HCT116 (cell line): ENCODE results near the gene ADGRD1. TPM values are rescaled to one million over a fixed set of nuclear protein-coding genes. Genes with fewer than 3 reads are reported as not detected.

Experiments
- ATAC-seq: fragments of 200-7000 bp; cut with Tn5 transposase; 2 replicates; pipeline ENCODE4 v1.9.1; 2020; ENCODE audit warnings: mild to moderate bottlenecking, moderate library complexity
- BruUV-seq: library from RNA; stranded (reverse); fragments of 400-500 nt; replicated peaks from 2 replicates; lab custom pipeline; 2021; lab: Mats Ljungman, UMichigan
- CTCF ChIA-PET: fragments of 300-600 bp; sonication (Branson Sonifier 250); formaldehyde crosslinking; loops from one replicate; lab custom pipeline; 2021; ENCODE audit warnings: antibody characterized with exemption; lab: Charles Lee
- POLR2A ChIA-PET: fragments of 300-600, 350-600 bp; sonication (Branson Sonifier 250); formaldehyde crosslinking; loops from one replicate; lab custom pipeline; 2021; ENCODE audit warnings: antibody characterized with exemption; lab: Charles Lee
- RAD21 ChIA-PET, 2 experiments: fragments of 300-600 bp; sonication (Branson Sonifier 250); formaldehyde crosslinking; loops; one replicate each; lab custom pipeline; 2023; ENCODE audit warnings: low total read pairs in 2 of 2; ENCODE audit not compliant: uncharacterized antibody in 2 of 2, unreplicated experiment in 2 of 2, low non-redundant PET in 1 of 2; lab: Charles Lee
- DNase-seq: peaks from one replicate; pipeline ENCODE4 v3.0.0-alpha.2; 2010; ENCODE audit warnings: low read depth, low spot score
- H2AFZ ChIP-seq: fragments of 200-600 bp; shearing (Covaris generic), sonication (generic); 2 replicates; pipeline ENCODE4 v1.6.1; 2017; ENCODE audit warnings: low read depth, mixed run types, mixed read lengths, antibody characterized with exemption, low read length; ENCODE audit not compliant: poor library complexity, severe bottlenecking
- H3K27ac ChIP-seq: 2 replicates; pipeline ENCODE4 v1.5.1; 2012; ENCODE audit warnings: low read depth, low read length
- H3K27me3 ChIP-seq: fragments of 200-600 bp; sonication (generic); 2 replicates; pipeline ENCODE4 v1.6.1; 2016; ENCODE audit warnings: mixed run types, low read length, mixed read lengths; ENCODE audit not compliant: insufficient read depth
- H3K36me3 ChIP-seq, 2 experiments: fragments of 200-500 bp in 1 of 2; fragments of 200-600 bp in 1 of 2; sonication (Bioruptor generic) in 1 of 2; sonication (generic) in 1 of 2; 2 replicates each; pipeline versions ENCODE4 v1.5.1 to v1.6.1; 2014 to 2016; ENCODE audit warnings: low read length in 2 of 2, inconsistent platforms in 1 of 2, mixed read lengths in 1 of 2, mixed run types in 1 of 2; ENCODE audit not compliant: insufficient read depth in 2 of 2, control insufficient read depth in 1 of 2
- H3K4me1 ChIP-seq, 2 experiments: fragments of 200-600 bp in 1 of 2; sonication (generic) in 1 of 2; 2 replicates each; pipeline versions ENCODE4 v1.5.1 to v1.6.1; 2012 to 2017; ENCODE audit warnings: low read length in 2 of 2, inconsistent platforms in 1 of 2, mild to moderate bottlenecking in 1 of 2, mixed read lengths in 1 of 2, mixed run types in 1 of 2, moderate library complexity in 1 of 2; ENCODE audit not compliant: insufficient read depth in 2 of 2, control insufficient read depth in 1 of 2
- H3K4me2 ChIP-seq: fragments of 200-600 bp; sonication (generic); 2 replicates; pipeline ENCODE4 v1.6.1; 2017; ENCODE audit warnings: mixed run types, low read length, mixed read lengths
- H3K4me3 ChIP-seq, 2 experiments: fragments of 200-600 bp in 1 of 2; sonication (generic) in 1 of 2; replicated peaks in 1 of 2; 2 replicates each; pipeline ENCODE4 v1.5.1; 2011 to 2016; ENCODE audit warnings: low read length in 2 of 2, control low read depth in 1 of 2, low read depth in 1 of 2, mild to moderate bottlenecking in 1 of 2, mixed read lengths in 1 of 2, mixed run types in 1 of 2
- H3K79me2 ChIP-seq: fragments of 200-600 bp; sonication (generic); 2 replicates; pipeline ENCODE4 v1.6.1; 2017; ENCODE audit warnings: mild to moderate bottlenecking, mixed run types, low read length, moderate library complexity, mixed read lengths; ENCODE audit not compliant: insufficient read depth
- H3K9ac ChIP-seq: fragments of 200-600 bp; sonication (generic); 2 replicates; pipeline ENCODE4 v1.6.1; 2016; ENCODE audit warnings: low read length, mixed read lengths
- H3K9me2 ChIP-seq: fragments of 200-600 bp; sonication (generic), shearing (Covaris generic); 2 replicates; pipeline ENCODE4 v1.6.1; 2017; ENCODE audit warnings: mixed run types, mild to moderate bottlenecking, moderate library complexity; ENCODE audit not compliant: insufficient read depth
- H3K9me3 ChIP-seq, 2 experiments: fragments of 200-500 bp in 1 of 2; fragments of 200-600 bp in 1 of 2; sonication (Bioruptor generic) in 1 of 2; sonication (generic) in 1 of 2; 2 replicates each; pipeline ENCODE4 v1.6.1; 2014 to 2017; ENCODE audit warnings: low read length in 2 of 2, mixed read lengths in 2 of 2, inconsistent platforms in 1 of 2, low read depth in 1 of 2, mild to moderate bottlenecking in 1 of 2, mixed run types in 1 of 2, moderate library complexity in 1 of 2; ENCODE audit not compliant: control insufficient read depth in 1 of 2, insufficient read depth in 1 of 2
- H4K20me1 ChIP-seq: fragments of 200-600 bp; sonication (generic), shearing (Covaris generic); 2 replicates; pipeline ENCODE4 v1.6.1; 2017; ENCODE audit warnings: mixed run types, mild to moderate bottlenecking, moderate library complexity; ENCODE audit not compliant: insufficient read depth
- ATF3 ChIP-seq: IDR thresholded peaks from 2 replicates; pipeline ENCODE4 v1.6.1; 2012
- CBX3 ChIP-seq: IDR thresholded peaks from 2 replicates; pipeline ENCODE4 v1.6.1; 2012; ENCODE audit warnings: low read depth
- CEBPB ChIP-seq: IDR thresholded peaks from 2 replicates; pipeline ENCODE4 v1.6.1; 2012; ENCODE audit warnings: low read depth
- CTCF ChIP-seq, 3 experiments: fragments of 200-600 bp in 1 of 3; sonication (generic) in 1 of 3; IDR thresholded peaks in 2 of 3; conservative IDR thresholded peaks in 1 of 3; 2 replicates each; pipeline ENCODE4 v1.5.1; 2012 to 2017; ENCODE audit warnings: low read depth in 2 of 3, low read length in 2 of 3, antibody characterized with exemption in 1 of 3, borderline replicate concordance in 1 of 3, control low read depth in 1 of 3, mild to moderate bottlenecking in 1 of 3, mixed read lengths in 1 of 3, mixed run types in 1 of 3, moderate library complexity in 1 of 3; ENCODE audit not compliant: insufficient read depth in 1 of 3
- EZH2phosphoT487 ChIP-seq: fragments of 200-600 bp; IDR thresholded peaks from 2 replicates; pipeline ENCODE4 v1.6.1; 2018; ENCODE audit warnings: antibody characterized with exemption, borderline replicate concordance
- FOSL1 ChIP-seq: IDR thresholded peaks from 2 replicates; pipeline ENCODE4 v1.6.1; 2012; ENCODE audit warnings: low read depth
- MAX ChIP-seq: IDR thresholded peaks from 2 replicates; pipeline ENCODE4 v1.6.1; 2012
- POLR2AphosphoS5 ChIP-seq: IDR thresholded peaks from 2 replicates; pipeline ENCODE4 v1.6.1; 2011; ENCODE audit warnings: mild to moderate bottlenecking, low read depth, low read length, moderate library complexity
- RAD21 ChIP-seq: IDR thresholded peaks from 2 replicates; pipeline ENCODE4 v1.6.1; 2012; ENCODE audit warnings: low read depth, mild to moderate bottlenecking
- REST ChIP-seq: IDR thresholded peaks from 2 replicates; pipeline ENCODE4 v1.6.1; 2012; ENCODE audit warnings: low read depth
- SIN3A ChIP-seq: IDR thresholded peaks from 2 replicates; pipeline ENCODE4 v1.6.1; 2012; ENCODE audit warnings: low read depth
- SP1 ChIP-seq: IDR thresholded peaks from 2 replicates; pipeline ENCODE4 v1.6.1; 2012; ENCODE audit warnings: low read depth
- SRF ChIP-seq: IDR thresholded peaks from 2 replicates; pipeline ENCODE4 v1.6.1; 2012; ENCODE audit warnings: low read depth
- TCF7L2 ChIP-seq: IDR thresholded peaks from 2 replicates; pipeline ENCODE4 v1.7.0; 2011; ENCODE audit warnings: borderline replicate concordance, inconsistent platforms; ENCODE audit not compliant: insufficient read depth, insufficient read length; ENCODE audit errors: extremely low read depth
- YY1 ChIP-seq: IDR thresholded peaks from 2 replicates; pipeline ENCODE4 v1.6.1; 2011; ENCODE audit warnings: low read length, low read depth, moderate library complexity, mild to moderate bottlenecking; ENCODE audit not compliant: insufficient replicate concordance; ENCODE audit errors: extremely low read depth
- ZBTB33 ChIP-seq: IDR thresholded peaks from 2 replicates; pipeline ENCODE4 v1.6.1; 2011; ENCODE audit warnings: mild to moderate bottlenecking, low read length, moderate library complexity; ENCODE audit not compliant: insufficient replicate concordance; ENCODE audit errors: extremely low read depth
- ZFX ChIP-seq: fragments of 450-650 bp; IDR thresholded peaks from 2 replicates; pipeline ENCODE4 v1.6.1; 2017
- intact Hi-C: fragments of 100-400 bp; cut with micrococcal nuclease; formaldehyde crosslinking; loops from 2 replicates; pipeline ENCODE4 v1.10.0; 2022
- total RNA-seq: library from RNA; stranded (reverse); gene quantifications from one replicate; pipeline ENCODE4 v1.2.1, GENCODE V29; 2021; ENCODE audit not compliant: unreplicated experiment

Gene ADGRD1
- total RNA-seq, 1 experiment from 2014 or later = 0.44 TPM

GRCh38 chr12:131075194-131075593, 121.5 kb downstream of the ADGRD1 start:
- CTCF ChIA-PET = no interaction called here
- ATAC-seq = no peak
- H3K27me3 ChIP-seq = peaks cover 5% of the 10 kb centered on the region; the same call in 1 of the 2 replicates
- H4K20me1 ChIP-seq = no peaks in the 10 kb centered on the region
- no peak overlapping the region for H3K4me3 ChIP-seq
- H3K4me2 ChIP-seq = no peak overlapping the region
- POLR2A ChIA-PET = no interaction called here
- no peak overlapping the region for H3K27ac ChIP-seq
- H3K9me3 ChIP-seq = no peaks in the 10 kb centered on the region; a peak in 1 of 4 replicates
- TF ChIP-seq SRF (no peak), FOSL1 (no peak), CBX3 (no peak), SP1 (no peak), SIN3A (no peak), EZH2phosphoT487 (no peak), CTCF (IDR thresholded peaks at IDR 0.05 in 2 of 3, conservative IDR thresholded peaks at IDR 0.05 in 1 of 3; ENCODE audit: borderline replicate concordance in 1 of 3, insufficient read depth in 1 of 3, low read depth in 2 of 3, low read length in 2 of 3) (no peak), POLR2AphosphoS5 (no peak), YY1 (no peak), MAX (no peak), CEBPB (no peak), REST (no peak), TCF7L2 (no peak), ZBTB33 (no peak), ZFX (no peak), RAD21 (no peak), ATF3 (no peak)
- BruUV-seq = no TSS peak
- RAD21 ChIA-PET = no interaction called here
- H3K9me2 ChIP-seq = no peaks in the 10 kb centered on the region
- H3K79me2 ChIP-seq = no peaks in the 10 kb centered on the region
- no peaks in the 10 kb centered on the region for H3K36me3 ChIP-seq
- intact Hi-C loops = no loop called here
- H3K4me1 ChIP-seq = no peaks in the 10 kb centered on the region
- DNase-seq = no peak
- no peak overlapping the region for H3K9ac ChIP-seq
- no peak overlapping the region for H2AFZ ChIP-seq
